GM19397 (cell line): ENCODE measurements around the gene LMX1A.

Experiments
- ATAC-seq: cut with Tn5 transposase; IDR thresholded peaks from one replicate; pipeline ENCODE4 v1.9.1; 2021; ENCODE audit warnings: mild to moderate bottlenecking, moderate library complexity; ENCODE audit not compliant: unreplicated experiment

LMX1A gene

GRCh38 chr1:165172666-165173065, 183.8 kb downstream of the LMX1A start:
- no peak for ATAC-seq

DNA sequence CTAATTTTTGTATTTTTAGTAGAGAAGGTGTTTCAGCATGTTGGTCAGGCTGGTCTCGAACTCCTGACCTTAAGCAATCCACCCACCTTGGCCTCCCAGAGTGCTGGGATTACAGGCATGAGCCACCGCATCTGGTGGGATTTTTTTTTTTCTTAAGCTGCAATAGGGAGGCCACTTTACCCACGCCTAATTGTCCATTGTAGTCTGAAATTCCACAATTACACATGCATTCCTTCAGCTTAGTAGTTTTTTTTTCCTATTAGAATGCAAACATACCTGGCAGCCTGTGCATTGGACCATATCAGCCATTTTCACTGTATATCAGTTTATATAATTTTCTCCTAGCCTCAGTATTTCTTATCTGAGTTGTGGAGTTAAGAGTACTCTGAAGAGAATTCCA, 186.8 kb downstream of the LMX1A start:
- no peak for ATAC-seq

GRCh38 chr1:165169028-165169427, 187.5 kb downstream of the LMX1A start:
- ATAC-seq = no peak

- no peak for ATAC-seq
These were observed 188.0 kb downstream of the LMX1A start for GRCh38 chr1:165168467-165168866.

GRCh38 chr1:165162671-165163241, 193.8 kb downstream of the LMX1A start:
- no peak for ATAC-seq

DNA sequence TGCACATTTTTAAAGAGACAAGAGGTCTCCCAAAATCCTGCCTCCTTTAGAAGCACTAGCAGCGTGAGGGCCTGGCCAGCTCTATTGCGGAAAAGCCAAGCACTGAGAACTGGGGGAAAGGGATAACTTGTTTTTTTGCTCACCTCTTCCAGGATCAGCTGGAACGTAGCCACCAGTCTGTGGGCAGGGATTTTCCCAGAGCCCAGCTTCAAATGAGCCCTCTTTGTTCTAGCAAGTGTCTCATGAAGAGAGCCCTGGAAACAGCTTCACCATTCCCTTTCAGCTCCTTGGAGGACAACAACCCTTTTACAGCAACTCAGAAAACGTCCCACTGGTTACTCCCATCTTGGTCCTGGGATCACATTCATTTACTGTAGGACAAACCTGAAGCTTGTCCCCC, 195.4 kb downstream of the LMX1A start:
- ATAC-seq = no peak

DNA sequence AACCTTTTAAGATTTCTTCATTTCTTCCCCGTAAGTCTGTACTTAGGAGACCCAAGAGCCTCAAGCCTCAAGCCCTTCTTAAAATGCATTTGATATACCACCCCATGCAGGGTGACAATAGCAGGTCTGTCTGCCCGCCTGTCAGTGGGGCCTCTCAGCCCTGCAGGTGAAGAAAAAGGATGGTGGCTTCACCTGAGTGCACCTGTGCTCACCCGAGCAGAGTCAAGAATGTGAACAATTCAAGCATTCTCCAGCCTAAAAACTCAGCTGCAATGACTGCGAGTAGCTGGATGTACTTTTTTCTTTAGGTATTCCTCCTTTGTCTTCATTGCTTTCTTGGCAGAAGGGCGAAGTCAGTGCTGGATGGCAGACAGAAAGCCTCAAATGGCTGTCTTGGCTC, 203.3 kb downstream of the LMX1A start:
- no peak for ATAC-seq

- no peak for ATAC-seq
These were observed 203.8 kb downstream of the LMX1A start for GRCh38 chr1:165152727-165153126.

DNA sequence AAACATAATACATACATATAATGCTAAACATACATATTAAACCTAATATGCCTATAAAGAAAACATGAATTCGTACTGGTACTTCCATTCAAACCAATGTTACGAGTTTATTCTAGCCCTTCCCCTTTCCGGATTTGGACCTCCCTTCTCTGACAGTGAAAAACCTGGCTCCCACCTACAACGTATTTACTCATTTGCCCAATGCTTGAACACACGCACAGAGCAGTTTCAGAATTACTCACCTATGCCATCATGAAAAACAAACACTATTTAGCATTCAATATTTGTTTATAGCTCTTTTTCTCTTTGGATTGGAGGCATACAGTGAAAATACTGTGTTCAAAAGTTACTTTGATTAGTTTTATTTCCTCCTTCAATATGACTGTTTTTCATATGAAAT, 204.4 kb downstream of the LMX1A start:
- no peak for ATAC-seq
